Skeletal muscle satellite cell (primary cell): ENCODE results near the gene CNTNAP2.

ENCODE experiments used
- H3K27me3 ChIP-seq: 2 replicates; pipeline ENCODE4 v1.7.0; 2013; ENCODE audit warnings: low read length; ENCODE audit not compliant: control insufficient read depth, insufficient read depth
- H3K36me3 ChIP-seq: 2 replicates; pipeline ENCODE4 v1.7.0; 2013; ENCODE audit warnings: mild to moderate bottlenecking, control low read depth, low read length; ENCODE audit not compliant: insufficient read depth
- H3K4me1 ChIP-seq: 2 replicates; pipeline ENCODE4 v1.7.0; 2013; ENCODE audit warnings: low read length; ENCODE audit not compliant: control insufficient read depth, insufficient read depth
- H3K4me2 ChIP-seq: 2 replicates; pipeline ENCODE4 v1.7.0; 2013; ENCODE audit warnings: mild to moderate bottlenecking, low read length
- H3K4me3 ChIP-seq: 2 replicates; pipeline ENCODE4 v1.7.0; 2013; ENCODE audit warnings: low read length
- H3K9ac ChIP-seq: 2 replicates; pipeline ENCODE4 v1.7.0; 2013; ENCODE audit warnings: mild to moderate bottlenecking, low read depth, low read length, moderate library complexity
- H3K9me3 ChIP-seq: replicated peaks from 2 replicates; pipeline ENCODE4 v1.7.0; 2013; ENCODE audit warnings: mild to moderate bottlenecking, control low read depth, low read length

CNTNAP2 gene

DNA sequence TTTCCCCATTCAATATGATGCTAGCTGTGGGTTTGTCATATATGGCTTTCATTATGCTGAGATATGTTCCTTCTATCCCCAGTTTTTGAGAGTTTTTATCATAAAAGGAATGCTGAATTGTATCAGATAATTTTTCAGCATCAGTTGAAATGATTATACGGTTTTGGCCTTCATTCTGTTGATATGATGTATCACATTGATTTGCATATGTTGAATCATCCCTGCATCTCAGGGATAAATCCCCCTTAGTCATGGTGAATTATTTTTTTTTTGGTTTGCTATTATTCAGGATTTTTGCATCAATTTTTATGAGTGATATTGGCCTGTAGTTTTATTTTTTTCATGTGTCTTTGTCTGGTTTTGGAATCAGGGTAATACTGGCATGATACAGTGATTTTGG, 1321.6 kb downstream of the CNTNAP2 start:
- H3K9ac ChIP-seq: peak overlapping the region; percentile 47

DNA sequence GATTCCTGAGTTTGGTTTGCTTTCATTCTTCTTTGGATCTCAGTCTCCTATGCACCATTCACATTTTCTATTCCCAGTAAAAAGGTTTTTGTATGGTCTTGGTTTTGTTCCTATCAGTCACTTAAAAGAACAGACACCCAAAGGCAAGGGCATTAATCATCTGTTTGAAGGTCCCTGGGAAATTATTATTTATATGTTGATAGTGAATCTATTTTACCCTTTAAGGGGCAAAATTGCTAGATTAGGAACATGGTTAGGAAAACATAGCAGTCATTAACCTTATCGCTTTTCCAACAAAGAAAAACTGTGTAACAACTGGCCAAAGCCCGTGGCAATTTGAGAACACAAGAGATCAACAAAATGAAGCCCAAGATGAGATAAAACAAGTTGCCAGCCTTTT, 1327.3 kb downstream of the CNTNAP2 start:
- no peak overlapping the region for H3K4me2 ChIP-seq
- no peak overlapping the region for H3K9ac ChIP-seq
- no peaks in the 10 kb centered on the region for H3K9me3 ChIP-seq
- H3K4me3 ChIP-seq: no peak overlapping the region
- no peaks in the 10 kb centered on the region for H3K27me3 ChIP-seq
- H3K4me1 ChIP-seq: no peaks in the 10 kb centered on the region
- H3K36me3 ChIP-seq: no peaks in the 10 kb centered on the region

More for the DNA sequence above, 1321.6 kb downstream of the CNTNAP2 start:
- Histone ChIP-seq H3K4me2 (no peak overlapping the region), H3K4me1 (peaks cover 10% of the 10 kb centered on the region), H3K9me3 (no peaks in the 10 kb centered on the region), H3K4me3 (no peak overlapping the region), H3K27me3 (no peaks in the 10 kb centered on the region), H3K36me3 (no peaks in the 10 kb centered on the region)

DNA sequence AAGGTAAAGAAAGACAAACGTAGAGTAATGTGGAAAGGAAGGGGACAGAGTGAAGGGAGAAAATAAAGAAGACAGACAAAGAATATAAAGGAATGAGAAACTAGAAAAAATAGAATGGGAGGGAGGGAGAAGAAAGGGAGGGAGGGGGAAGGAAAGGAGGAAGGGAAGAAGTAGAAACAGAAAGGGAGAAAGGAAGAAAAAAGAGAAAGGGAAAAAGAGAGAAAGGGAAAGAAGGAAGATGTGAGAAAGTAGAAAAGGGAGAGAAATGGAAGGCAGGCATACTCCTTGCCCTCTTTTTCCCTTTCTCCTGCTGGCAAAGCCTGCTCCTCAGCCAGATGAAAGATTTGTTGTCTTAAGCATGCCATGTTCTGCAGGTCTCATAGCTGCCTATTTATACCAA, 1336.2 kb downstream of the CNTNAP2 start:
- Histone ChIP-seq H3K4me2 (no peak overlapping the region), H3K36me3 (no peaks in the 10 kb centered on the region), H3K27me3 (no peaks in the 10 kb centered on the region), H3K4me3 (no peak overlapping the region), H3K9ac (no peak overlapping the region), H3K9me3 (no peaks in the 10 kb centered on the region), H3K4me1 (no peaks in the 10 kb centered on the region)

DNA sequence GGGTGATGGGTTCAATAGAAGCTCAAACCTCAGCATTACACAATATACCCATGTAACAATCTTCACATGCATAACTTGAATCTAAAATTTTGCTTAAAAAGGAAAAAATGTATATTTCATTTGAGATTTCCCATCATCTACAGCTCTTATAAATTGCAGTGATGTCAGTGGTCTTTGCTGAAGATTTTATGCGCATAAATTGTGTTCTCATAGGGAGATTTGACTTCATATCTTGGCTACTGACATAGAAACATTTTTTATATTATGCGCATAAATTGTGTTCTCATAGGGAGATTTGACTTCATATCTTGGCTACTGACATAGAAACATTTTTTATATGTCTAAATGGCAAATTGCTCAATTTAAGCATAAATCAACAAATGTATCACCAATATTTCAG, 1348.6 kb downstream of the CNTNAP2 start:
- Histone ChIP-seq H3K4me3 (no peak overlapping the region), H3K27me3 (no peaks in the 10 kb centered on the region), H3K9me3 (no peaks in the 10 kb centered on the region), H3K36me3 (no peaks in the 10 kb centered on the region), H3K9ac (no peak overlapping the region), H3K4me2 (no peak overlapping the region), H3K4me1 (no peaks in the 10 kb centered on the region)

DNA sequence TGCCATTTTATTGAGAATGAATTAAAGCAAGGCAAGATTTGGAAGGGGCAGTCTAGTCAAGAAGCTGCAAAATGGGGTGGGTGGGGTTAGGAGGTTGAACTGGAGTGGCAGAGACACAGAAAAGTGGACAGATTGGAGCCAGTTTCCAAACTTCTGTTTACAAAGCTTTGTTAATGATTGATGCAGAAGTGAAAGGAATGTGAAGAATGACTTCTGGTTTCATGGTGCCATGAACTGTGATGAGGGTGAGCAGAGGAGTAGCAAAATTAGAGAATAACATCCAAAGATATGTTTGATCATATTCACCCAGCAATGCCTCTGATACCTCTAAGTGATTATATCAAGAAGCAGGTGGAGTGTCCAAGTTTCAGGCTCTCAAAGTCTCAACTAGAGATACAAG, 1356.0 kb downstream of the CNTNAP2 start:
- Histone ChIP-seq H3K9me3 (no peaks in the 10 kb centered on the region), H3K4me3 (no peak overlapping the region), H3K36me3 (no peaks in the 10 kb centered on the region), H3K9ac (no peak overlapping the region), H3K4me2 (no peak overlapping the region), H3K27me3 (no peaks in the 10 kb centered on the region), H3K4me1 (no peaks in the 10 kb centered on the region)

DNA sequence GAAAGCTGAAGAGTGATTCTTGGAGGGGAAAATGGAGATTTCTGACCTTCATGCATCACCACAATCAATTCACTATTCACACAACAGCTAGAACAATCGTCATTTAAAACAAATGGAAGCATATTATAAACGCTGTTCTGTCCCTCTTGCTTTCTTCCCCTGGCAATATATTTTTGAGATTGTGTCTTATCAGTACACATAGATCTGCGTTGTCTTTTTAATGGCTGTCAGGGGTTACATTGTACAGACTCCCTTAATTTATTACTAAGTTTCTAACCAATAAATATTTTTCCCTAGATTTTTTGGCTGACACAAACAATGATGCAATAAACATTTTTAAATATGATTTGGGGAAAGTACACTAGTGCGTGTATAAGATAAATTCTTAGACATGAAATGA, 1358.3 kb downstream of the CNTNAP2 start:
- H3K4me2 ChIP-seq: no peak overlapping the region
- H3K9ac ChIP-seq: no peak overlapping the region
- H3K4me1 ChIP-seq: no peaks in the 10 kb centered on the region
- no peaks in the 10 kb centered on the region for H3K27me3 ChIP-seq
- H3K9me3 ChIP-seq: no peaks in the 10 kb centered on the region
- no peak overlapping the region for H3K4me3 ChIP-seq
- no peaks in the 10 kb centered on the region for H3K36me3 ChIP-seq

DNA sequence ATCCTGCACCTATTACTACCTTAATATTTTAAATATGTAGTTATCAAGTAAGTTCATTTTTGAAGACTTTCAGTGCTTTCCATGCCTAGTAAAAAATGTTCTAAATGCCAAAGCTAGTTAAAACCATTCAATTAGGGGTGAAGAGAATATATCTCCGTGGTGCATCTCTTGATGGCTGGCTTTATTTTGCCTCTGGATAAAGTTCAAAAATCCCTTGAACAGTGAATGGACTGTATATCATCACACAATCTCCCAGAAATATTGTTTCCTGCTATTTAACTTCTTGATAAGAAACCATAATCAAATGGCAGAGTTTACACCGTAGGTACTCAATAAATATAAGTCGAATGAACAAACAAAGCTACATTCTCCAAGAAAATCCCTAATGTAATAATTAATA, 1360.9 kb downstream of the CNTNAP2 start:
- H3K27me3 ChIP-seq: no peaks in the 10 kb centered on the region
- no peaks in the 10 kb centered on the region for H3K36me3 ChIP-seq
- H3K4me2 ChIP-seq: no peak overlapping the region
- H3K4me1 ChIP-seq: no peaks in the 10 kb centered on the region
- H3K9ac ChIP-seq: no peak overlapping the region
- no peak overlapping the region for H3K4me3 ChIP-seq
- H3K9me3 ChIP-seq: no peaks in the 10 kb centered on the region

DNA sequence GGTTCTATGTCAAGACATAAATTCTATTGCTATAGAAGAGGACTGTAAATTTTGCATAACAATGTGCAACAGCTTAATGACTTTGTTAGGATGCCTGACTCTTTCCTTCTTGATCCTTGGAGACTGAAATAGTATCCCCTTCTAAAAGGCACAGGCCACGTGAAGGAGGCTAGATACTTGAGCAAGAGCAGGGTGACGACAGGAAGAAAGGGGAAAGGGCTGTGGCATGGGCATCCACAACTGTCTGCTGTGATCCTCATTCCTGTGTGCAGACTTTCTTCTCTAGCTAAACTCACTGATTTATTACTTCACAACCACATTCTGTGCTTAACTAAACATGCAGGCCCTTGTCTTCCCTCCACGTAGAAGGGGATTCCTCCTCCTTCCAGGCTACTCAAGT, 1362.2 kb downstream of the CNTNAP2 start:
- Histone ChIP-seq H3K9ac (no peak overlapping the region), H3K27me3 (no peaks in the 10 kb centered on the region), H3K4me2 (no peak overlapping the region), H3K36me3 (no peaks in the 10 kb centered on the region), H3K9me3 (no peaks in the 10 kb centered on the region), H3K4me3 (no peak overlapping the region), H3K4me1 (peaks cover 5% of the 10 kb centered on the region)

DNA sequence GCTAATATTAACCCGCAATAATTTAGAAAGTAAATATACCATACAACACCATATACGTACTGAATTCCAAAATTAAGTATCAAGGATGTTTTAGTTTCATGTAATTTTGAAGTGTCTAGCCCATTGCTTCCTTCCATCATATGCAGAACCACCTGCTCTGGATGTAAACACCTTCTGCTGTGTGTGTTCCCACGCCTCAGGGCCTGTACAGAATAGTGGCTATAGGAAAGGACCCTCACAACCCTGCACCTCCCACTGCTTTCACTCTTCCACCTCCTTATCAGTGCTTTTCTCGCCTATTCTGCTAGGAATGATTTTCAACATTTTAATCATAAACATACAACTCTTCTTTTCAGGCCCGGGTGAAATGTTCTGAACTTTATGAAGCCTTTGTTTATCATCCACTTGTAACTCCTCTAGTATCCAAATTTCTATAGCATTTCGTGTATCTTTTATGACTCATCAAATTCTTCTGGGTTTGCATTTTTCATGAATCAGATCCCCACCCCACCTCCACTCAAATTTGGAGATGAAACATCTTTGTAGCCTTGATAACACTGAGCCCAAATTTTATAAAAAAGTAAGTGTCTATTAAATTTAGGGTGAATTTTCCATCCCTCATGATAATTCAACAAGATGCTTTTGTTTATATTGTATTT, 1367.2 kb downstream of the CNTNAP2 start:
- Histone ChIP-seq H3K4me1 (peaks cover 17% of the 10 kb centered on the region), H3K4me2 (peak overlapping the region; percentile 28), H3K36me3 (no peaks in the 10 kb centered on the region), H3K9ac (peak overlapping the region; percentile 34), H3K27me3 (no peaks in the 10 kb centered on the region), H3K4me3 (peak overlapping the region; percentile 27), H3K9me3 (no peaks in the 10 kb centered on the region)

DNA sequence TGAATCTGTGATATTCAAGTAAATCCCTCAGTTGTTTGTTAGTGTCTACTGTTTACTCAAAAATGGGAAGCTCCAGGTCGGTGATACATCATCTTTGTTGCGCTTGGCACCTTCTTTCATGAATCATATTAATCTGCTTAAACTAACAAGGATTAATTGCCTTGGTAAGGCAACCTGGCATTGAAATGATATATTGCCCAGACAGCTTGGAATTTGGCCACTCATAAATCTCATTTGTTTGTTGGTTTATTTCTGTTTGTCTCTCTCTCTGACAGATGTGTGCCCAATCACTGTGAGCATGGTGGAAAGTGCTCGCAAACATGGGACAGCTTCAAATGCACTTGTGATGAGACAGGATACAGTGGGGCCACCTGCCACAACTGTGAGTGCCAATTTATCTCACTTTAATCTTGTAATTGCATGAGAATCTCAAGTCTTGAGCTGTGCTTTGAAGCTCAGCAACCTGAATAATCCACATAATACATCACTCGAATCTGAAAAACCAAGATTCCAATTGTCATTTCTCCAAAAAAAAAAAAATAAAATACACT, 1369.1 kb downstream of the CNTNAP2 start:
- no peaks in the 10 kb centered on the region for H3K9me3 ChIP-seq
- H3K4me3 ChIP-seq: no peak overlapping the region
- H3K4me1 ChIP-seq: peaks cover 17% of the 10 kb centered on the region
- H3K36me3 ChIP-seq: no peaks in the 10 kb centered on the region
- no peak overlapping the region for H3K9ac ChIP-seq
- no peaks in the 10 kb centered on the region for H3K27me3 ChIP-seq
- no peak overlapping the region for H3K4me2 ChIP-seq

DNA sequence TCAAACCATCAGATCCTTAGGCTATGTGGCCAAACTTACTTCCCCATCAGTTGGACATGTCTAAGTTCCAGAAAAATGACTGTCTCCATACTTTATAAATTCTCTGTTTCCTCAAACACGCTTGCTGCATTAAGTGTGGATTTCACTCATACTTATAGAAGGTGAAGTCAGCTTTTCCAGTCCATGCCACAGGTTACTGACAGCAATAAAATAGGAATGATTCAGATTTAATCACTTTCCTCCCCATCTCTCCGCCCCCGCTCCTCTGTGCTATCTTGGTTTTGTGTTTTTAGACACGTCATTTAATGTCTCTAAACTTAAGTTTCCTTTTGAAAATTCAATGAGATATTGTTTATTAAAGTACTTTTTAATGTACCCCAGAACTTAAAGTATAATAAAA, 1376.0 kb downstream of the CNTNAP2 start:
- Histone ChIP-seq H3K9ac (peak overlapping the region; percentile 60), H3K4me2 (peak overlapping the region; percentile 25), H3K27me3 (no peaks in the 10 kb centered on the region), H3K36me3 (no peaks in the 10 kb centered on the region), H3K4me1 (peaks cover 21% of the 10 kb centered on the region), H3K4me3 (no peak overlapping the region), H3K9me3 (no peaks in the 10 kb centered on the region)

DNA sequence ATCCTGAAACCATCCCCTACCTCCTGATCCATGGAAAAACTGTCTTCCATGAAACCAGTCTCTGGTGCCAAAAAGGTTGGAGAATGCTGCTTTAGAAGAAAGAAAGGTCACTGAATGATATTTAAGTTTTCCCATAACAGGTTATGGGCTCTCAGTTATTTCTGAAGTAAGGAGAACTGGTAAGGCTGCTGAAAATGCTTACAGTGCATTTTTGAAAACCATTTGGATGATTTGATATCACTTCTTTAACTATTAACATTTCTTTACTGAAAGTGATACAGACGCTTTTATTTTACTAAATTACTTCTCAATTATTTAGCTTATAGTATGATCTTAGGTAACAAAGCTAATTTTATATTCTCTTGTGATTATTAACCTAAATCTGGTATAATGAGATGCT, 1379.6 kb downstream of the CNTNAP2 start:
- no peaks in the 10 kb centered on the region for H3K9me3 ChIP-seq
- H3K4me2 ChIP-seq: no peak overlapping the region
- no peak overlapping the region for H3K9ac ChIP-seq
- H3K4me3 ChIP-seq: no peak overlapping the region
- H3K4me1 ChIP-seq: peaks cover 21% of the 10 kb centered on the region
- no peaks in the 10 kb centered on the region for H3K27me3 ChIP-seq
- no peaks in the 10 kb centered on the region for H3K36me3 ChIP-seq
